Adrenal gland (tissue), 12 donors: ENCODE data around the gene CDK13. TPM values are rescaled to one million over a fixed set of nuclear protein-coding genes. Genes with fewer than 3 reads are reported as not detected.

Experiments used
- DNase-seq, 7 donors: peaks; one replicate each; pipeline ENCODE4 v3.0.0-alpha.2; 2019 to 2020
- H3K27ac ChIP-seq, 5 donors: fragments of 200-600 bp; sonication (generic) in 4 of 5; 1 replicate in 3 of 5; 2 replicates in 2 of 5; pipeline versions ENCODE4 v1.5.1 to v1.8.0; 2016 to 2020; ENCODE audit warnings: mild to moderate bottlenecking in 1 of 5
- H3K27me3 ChIP-seq: fragments of 200-600 bp; 2 replicates; pipeline ENCODE4 v1.8.0; 2021
- H3K36me3 ChIP-seq, 2 donors: fragments of 200-600 bp; replicated peaks in 1 of 2; 1 replicate in 1 of 2; 2 replicates in 1 of 2; pipeline versions ENCODE4 v1.5.1 to v1.8.0; 2018 to 2022
- H3K4me1 ChIP-seq, 2 donors: fragments of 200-600 bp; replicated peaks in 1 of 2; 1 replicate in 1 of 2; 2 replicates in 1 of 2; pipeline versions ENCODE4 v1.5.1 to v1.8.0; 2018 to 2021
- H3K4me3 ChIP-seq, 4 donors: fragments of 200-600 bp; sonication (generic) in 3 of 4; one replicate each; pipeline ENCODE4 v1.5.1; 2016 to 2018
- H3K9me3 ChIP-seq, 3 donors: fragments of 200-600 bp; sonication (generic) in 1 of 3; replicated peaks in 1 of 3; 1 replicate in 2 of 3; 2 replicates in 1 of 3; pipeline versions ENCODE4 v1.5.1 to v1.8.0; 2016 to 2021
- CTCF ChIP-seq, 6 experiments: fragments of 450-650 bp in 4 of 6; fragments of 200-600 bp in 2 of 6; sonication (generic) in 1 of 6; IDR thresholded peaks; 1 replicate in 5 of 6; 2 replicates in 1 of 6; pipeline versions ENCODE4 v1.5.1 to v1.8.0; 2016 to 2021; ENCODE audit warnings: antibody characterized with exemption in 6 of 6, mild to moderate bottlenecking in 2 of 6, moderate library complexity in 1 of 6
- POLR2A ChIP-seq, 2 donors: fragments of 450-650 bp; IDR thresholded peaks; one replicate each; pipeline ENCODE4 v1.6.1; 2017; ENCODE audit warnings: antibody characterized with exemption in 2 of 2, mild to moderate bottlenecking in 2 of 2, moderate library complexity in 1 of 2
- WGBS, 4 donors: extraction: QIAGEN DNeasy Blood & Tissue Kit in 2 of 4; methylation state at CpG; one replicate each; pipeline versions ENCODE4 v1.1.5 to v1.1.7; 2013 to 2017; 5-methylcytosine and 5-hydroxymethylcytosine counted together
- intact Hi-C, 2 donors: fragments of 100-400 bp; cut with DNase I; formaldehyde crosslinking; loops; one replicate each; pipeline versions ENCODE4 v1.14.1 to v1.15.0; 2022 to 2023
- polyA plus RNA-seq, 3 donors: library from polyadenylated mRNA; stranded (reverse); fragments of 200-250 nt in 2 of 3; fragments of 350-450 nt in 1 of 3; fragmentation: Illumina TruSeq in 1 of 3; extraction: RNeasy Lipid Tissue Mini Kit (QIAGEN cat#74804) in 1 of 3; gene quantifications; one replicate each; pipeline ENCODE4 v1.2.3, GENCODE V29; 2013 to 2014
- total RNA-seq, 9 donors: library from RNA; depleted of rRNA in 4 of 9; stranded (reverse); fragments of >200 nt in 4 of 9; fragments of 120-200 nt in 1 of 9; fragmentation: NEBNext Ultra II Directional in 1 of 9; extraction: Animal tissue kit (Norgen Biotek cat#: 25700) in 1 of 9; gene quantifications; one replicate each; pipeline versions ENCODE4 v1.1.0 to v1.2.4, GENCODE V29; 2013 to 2023
- donor health status: healthy with polysubstance abuse.
- donor health status: Bipolar disorder and iron deficiency.
- donor health status: DM: yes; HTN: yes; CAD: no.
- donor health status: DM: no; HTN: no; CAD: no.
- donor health status: DM: no; HTN: no; CAD: no.
- donor health status: DM: yes; HTN: yes; CAD: no.

The CDK13 gene
- total and polyA plus RNA-seq, 12 donors: 21.2 to 77.7 (median 40.2) TPM

GRCh38 chr7:40001649-40002048, 51.6 kb downstream of the CDK13 start:
- no peak for DNase-seq
- peaks cover 0 to 4% of the 10 kb centered on the region in 2 donors for H3K4me1 ChIP-seq
- no peak overlapping the region for H3K4me3 ChIP-seq
- no peaks in the 10 kb centered on the region for H3K36me3 ChIP-seq
- 95 to 98% (median 97%) methylated on average over 3 of the region's 3 CpGs for WGBS, 4 donors
- intact Hi-C loops: no loop called here
- no peaks in the 10 kb centered on the region for H3K27me3 ChIP-seq
- TF ChIP-seq CTCF (IDR thresholded peaks at IDR 0.05): no peak
- TF ChIP-seq POLR2A (IDR thresholded peaks at IDR 0.05): no peak
- H3K9me3 ChIP-seq: peaks cover 0 to 4% (median 0%) of the 10 kb centered on the region in 3 donors
- H3K27ac ChIP-seq: no peak overlapping the region

GRCh38 chr7:40003597-40003996, 53.5 kb downstream of the CDK13 start:
- Histone ChIP-seq H3K4me1 (peaks cover 0 to 15% of the 10 kb centered on the region in 2 donors), H3K4me3 (no peak overlapping the region), H3K27ac (no peak overlapping the region), H3K9me3 (peaks cover 0 to 4% (median 0%) of the 10 kb centered on the region in 3 donors), H3K36me3 (no peaks in the 10 kb centered on the region), H3K27me3 (no peaks in the 10 kb centered on the region)
- DNase-seq: no peak
- TF ChIP-seq CTCF (IDR thresholded peaks at IDR 0.05): no peak
- TF ChIP-seq POLR2A (IDR thresholded peaks at IDR 0.05): no peak
- 89 to 93% (median 90%) methylated on average over 4 of the region's 4 CpGs for WGBS, 4 donors
- intact Hi-C loops: no loop called here

- Histone ChIP-seq H3K4me1 (peaks cover 0 to 11% of the 10 kb centered on the region in 2 donors), H3K4me3 (no peak overlapping the region), H3K27ac (no peak overlapping the region), H3K9me3 (no peaks in the 10 kb centered on the region), H3K36me3 (no peaks in the 10 kb centered on the region), H3K27me3 (no peaks in the 10 kb centered on the region)
- intact Hi-C loops: no loop called here
- DNase-seq: no peak
- TF ChIP-seq CTCF (IDR thresholded peaks at IDR 0.05): no peak
- TF ChIP-seq POLR2A (IDR thresholded peaks at IDR 0.05): no peak
- 59 to 70% (median 64%) methylated on average over 2 of the region's 2 CpGs for WGBS, 4 donors
Measured at GRCh38 chr7:40008223-40008815, 58.3 kb downstream of the CDK13 start.

- H3K27me3 ChIP-seq: no peaks in the 10 kb centered on the region
- H3K9me3 ChIP-seq: no peaks in the 10 kb centered on the region
- H3K36me3 ChIP-seq: no peaks in the 10 kb centered on the region
- peaks cover 0 to 11% of the 10 kb centered on the region in 2 donors for H3K4me1 ChIP-seq
- intact Hi-C loops: no loop called here
- H3K4me3 ChIP-seq: no peak overlapping the region
- TF ChIP-seq POLR2A (IDR thresholded peaks at IDR 0.05) (no peak), CTCF (IDR thresholded peaks at IDR 0.05) (no peak)
- 95 to 100% (median 98%) methylated on average over 1 of the region's 1 CpG for WGBS, 4 donors
- no peak overlapping the region for H3K27ac ChIP-seq
- no peak for DNase-seq
Measured at GRCh38 chr7:40009301-40009700, 59.2 kb downstream of the CDK13 start.
